Fibroblast of lung (primary cell): ENCODE data around the gene ZMAT1. TPM values are rescaled to one million over a fixed set of nuclear protein-coding genes. Genes with fewer than 3 reads are reported as not detected.

ENCODE experiments used
- DNase-seq, 2 donors: peaks; one replicate each; pipeline versions ENCODE4 v3.0.0 to v3.0.0-alpha.2; 2010; ENCODE audit warnings: low read depth in 2 of 2
- H2AFZ ChIP-seq: 2 replicates; pipeline ENCODE4 v1.5.1; 2012; ENCODE audit warnings: low read length, control low read depth, inconsistent platforms
- H3K27ac ChIP-seq: 2 replicates; pipeline ENCODE4 v1.5.1; 2011; ENCODE audit warnings: low read length, control low read depth; ENCODE audit not compliant: insufficient read depth
- H3K27me3 ChIP-seq: 2 replicates; pipeline ENCODE4 v1.5.1; 2011; ENCODE audit warnings: mild to moderate bottlenecking, low read length; ENCODE audit not compliant: control insufficient read depth, insufficient read depth
- H3K36me3 ChIP-seq: 2 replicates; pipeline ENCODE4 v1.5.1; 2011; ENCODE audit warnings: low read length; ENCODE audit not compliant: control insufficient read depth, insufficient read depth
- H3K4me1 ChIP-seq: 2 replicates; pipeline ENCODE4 v1.5.1; 2011; ENCODE audit warnings: low read length; ENCODE audit not compliant: control insufficient read depth, insufficient read depth; ENCODE audit errors: extremely low read depth
- H3K4me2 ChIP-seq: 2 replicates; pipeline ENCODE4 v1.5.1; 2011; ENCODE audit warnings: low read length, control low read depth; ENCODE audit not compliant: insufficient read depth; ENCODE audit errors: extremely low read depth
- H3K4me3 ChIP-seq, 4 experiments: fragments of 200-600 bp in 1 of 4; sonication (generic) in 1 of 4; replicated peaks in 1 of 4; 2 replicates each; pipeline ENCODE4 v1.5.1; 2011 to 2016; ENCODE audit warnings: low read length in 4 of 4, low read depth in 3 of 4, mild to moderate bottlenecking in 3 of 4, control low read depth in 2 of 4, inconsistent platforms in 1 of 4, mixed read lengths in 1 of 4; ENCODE audit not compliant: insufficient read depth in 1 of 4; ENCODE audit errors: control extremely low read depth in 1 of 4
- H3K79me2 ChIP-seq: 2 replicates; pipeline ENCODE4 v1.5.1; 2012; ENCODE audit warnings: mild to moderate bottlenecking, low read length, inconsistent platforms; ENCODE audit not compliant: control insufficient read depth, insufficient read depth
- H3K9ac ChIP-seq: 2 replicates; pipeline ENCODE4 v1.5.1; 2011; ENCODE audit warnings: mild to moderate bottlenecking, low read length, control low read depth; ENCODE audit not compliant: insufficient read depth
- H3K9me3 ChIP-seq: 2 replicates; pipeline ENCODE4 v1.5.1; 2012; ENCODE audit warnings: low read depth, low read length; ENCODE audit not compliant: control insufficient read depth, insufficient read depth
- H4K20me1 ChIP-seq: 2 replicates; pipeline ENCODE4 v1.5.1; 2011; ENCODE audit warnings: low read length; ENCODE audit not compliant: control insufficient read depth, insufficient read depth; ENCODE audit errors: extremely low read depth
- CTCF ChIP-seq, 2 donors: IDR thresholded peaks in 1 of 2; conservative IDR thresholded peaks in 1 of 2; 1 replicate in 1 of 2; 2 replicates in 1 of 2; pipeline ENCODE4 v1.5.1; 2011 to 2012; ENCODE audit warnings: low read length in 2 of 2, control low read depth in 1 of 2, inconsistent platforms in 1 of 2, low read depth in 1 of 2, mild to moderate bottlenecking in 1 of 2
- EZH2 ChIP-seq: IDR thresholded peaks from 2 replicates; pipeline ENCODE4 v1.5.1; 2012; ENCODE audit warnings: low read length, control low read depth, mild to moderate bottlenecking; ENCODE audit errors: missing control alignments
- polyA plus RNA-seq, 2 donors: library from polyadenylated mRNA; depleted of rRNA in 1 of 2; stranded (reverse) in 1 of 2; unstranded in 1 of 2; fragments of >200 nt; gene quantifications; 2 replicates each; pipeline ENCODE4 v1.2.1, GENCODE V29; 2011 to 2012; ENCODE audit warnings: missing spikeins in 1 of 2
- total RNA-seq: library from RNA; depleted of rRNA; stranded (reverse); fragments of >200 nt; gene quantifications from 2 replicates; pipeline ENCODE4 v1.2.1, GENCODE V29; 2014

The ZMAT1 gene
- total and polyA plus RNA-seq, 2 donors (not counting 1 experiment from before 2014, with no cell fraction given) = 0.47 to 1.8 TPM

- Histone ChIP-seq H3K36me3 (no peaks in the 10 kb centered on the region), H2AFZ (no peak overlapping the region), H3K4me1 (no peaks in the 10 kb centered on the region), H4K20me1 (no peaks in the 10 kb centered on the region), H3K79me2 (no peaks in the 10 kb centered on the region), H3K9me3 (no peaks in the 10 kb centered on the region), H3K27ac (no peak overlapping the region), H3K4me3 (no peak overlapping the region), H3K27me3 (no peaks in the 10 kb centered on the region), H3K9ac (no peak overlapping the region), H3K4me2 (no peak overlapping the region)
- TF ChIP-seq EZH2 (no peak), CTCF (conservative IDR thresholded peaks at IDR 0.05 in 1 of 2, IDR thresholded peaks at IDR 0.05 in 1 of 2; ENCODE audit: low read depth in 1 of 2, low read length in 2 of 2) (no peak)
- DNase-seq = no peak
These were observed 18.8 kb upstream of the ZMAT1 start for GRCh38 chrX:101950581-101950980.

GRCh38 chrX:101932249-101932570 lies 383 bp upstream of the ZMAT1 start:
- Histone ChIP-seq H3K27me3 (no peaks in the 10 kb centered on the region), H3K4me3 (peak overlapping the region in 1 of 4 experiments; percentile 52)
- DNase-seq = no peak

GRCh38 chrX:101931136-101931487 lies 715 bp downstream of the ZMAT1 start:
- DNase-seq = no peak
- no peaks in the 10 kb centered on the region for H3K27me3 ChIP-seq
- H3K79me2 ChIP-seq = no peaks in the 10 kb centered on the region
- peak overlapping the region; percentile 11 for H2AFZ ChIP-seq
- H3K4me2 ChIP-seq = peak overlapping the region; percentile 13
- H4K20me1 ChIP-seq = no peaks in the 10 kb centered on the region
- H3K9me3 ChIP-seq = no peaks in the 10 kb centered on the region
- no peak overlapping the region for H3K27ac ChIP-seq
- H3K36me3 ChIP-seq = no peaks in the 10 kb centered on the region
- no peak for TF ChIP-seq EZH2
- no peak for TF ChIP-seq CTCF (conservative IDR thresholded peaks at IDR 0.05 in 1 of 2, IDR thresholded peaks at IDR 0.05 in 1 of 2; ENCODE audit: low read depth in 1 of 2, low read length in 2 of 2)
- H3K4me3 ChIP-seq = peak overlapping the region; percentile 11 to 52 (median 23)
- no peak overlapping the region for H3K9ac ChIP-seq
- H3K4me1 ChIP-seq = no peaks in the 10 kb centered on the region

More at GRCh38 chrX:101932249-101932570, 383 bp upstream of the ZMAT1 start:
- H4K20me1 ChIP-seq = no peaks in the 10 kb centered on the region
- no peaks in the 10 kb centered on the region for H3K36me3 ChIP-seq
- no peaks in the 10 kb centered on the region for H3K4me1 ChIP-seq
- H3K27ac ChIP-seq = no peak overlapping the region
- H3K9ac ChIP-seq = no peak overlapping the region
- H2AFZ ChIP-seq = no peak overlapping the region
- TF ChIP-seq EZH2 (no peak), CTCF (conservative IDR thresholded peaks at IDR 0.05 in 1 of 2, IDR thresholded peaks at IDR 0.05 in 1 of 2; ENCODE audit: low read depth in 1 of 2, low read length in 2 of 2) (no peak)
- H3K79me2 ChIP-seq = no peaks in the 10 kb centered on the region
- no peaks in the 10 kb centered on the region for H3K9me3 ChIP-seq
- no peak overlapping the region for H3K4me2 ChIP-seq
